Heart left ventricle (tissue), 13 donors: ENCODE data around the gene ISM1.

Experiments
- POLR2A ChIP-seq, 2 donors: fragments of 450-650 bp; IDR thresholded peaks; one replicate each; pipeline ENCODE4 v1.6.1; 2017; ENCODE audit warnings: antibody characterized with exemption in 2 of 2, mild to moderate bottlenecking in 2 of 2, moderate library complexity in 2 of 2
- TF ChIP-seq, protein P1 (sequence below), 12 donors: fragments of 200-600 bp; sonication (generic) in 4 of 12; IDR thresholded peaks; one replicate each; pipeline versions ENCODE4 v1.5.0 to v1.8.0; 2018 to 2022; ENCODE audit warnings: antibody characterized with exemption in 12 of 12, mild to moderate bottlenecking in 5 of 12
- donor health status: ischemic (EF 13 %, LVEDD 7.1; RV severe dilation, severe dysfunction).
- donor health status: DM: no; HTN: yes; CAD: no.
- donor health status: DM: no; HTN: no; CAD: no.
- donor health status: ischemic (EF 25% LVEDD 6.9; RV normal size, moderate dysfunction).
- donor health status: ischemic (EF 25% LVEDD 5.7; RV mildly dilated, moderate dysfunction).
- donor health status: ischemic (EF 35%, LVEDD 5.7; RV mildly dilated, moderate dysfunction).
- donor health status: nonischemic (EF 11% LVEDD 7.7; RV severe dilation, severe dysfunction).
- donor health status: DM: yes; HTN: yes; CAD: no.
- donor health status: PGD.
- donor health status: ischemic (EF 29% LVEDD 5.4; RV normal size, mild dysfunction).
- donor health status: nonischemic (EF 23%, LVEDD 6.1; RV moderate dilation, normal function).

DNA sequence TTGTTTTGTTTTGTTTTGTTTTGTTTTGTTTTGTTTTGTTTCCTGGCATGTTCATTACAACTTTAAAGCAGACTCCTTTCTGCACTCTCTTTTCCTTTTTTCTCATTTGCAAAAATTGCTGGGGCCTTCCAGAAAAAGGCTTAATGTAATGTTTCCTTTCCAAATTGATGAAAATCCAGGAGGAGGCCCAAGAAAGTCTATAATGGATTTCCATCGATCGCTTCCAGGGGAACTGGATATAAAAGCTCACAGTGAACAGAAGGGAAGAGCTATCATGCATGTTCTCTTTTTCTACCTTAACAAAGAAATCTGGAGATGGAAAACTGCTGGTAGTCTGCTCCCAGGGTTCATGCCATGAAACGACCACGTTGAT lies 28.7 kb downstream of the ISM1 start:
- TF ChIP-seq, protein P1, sequence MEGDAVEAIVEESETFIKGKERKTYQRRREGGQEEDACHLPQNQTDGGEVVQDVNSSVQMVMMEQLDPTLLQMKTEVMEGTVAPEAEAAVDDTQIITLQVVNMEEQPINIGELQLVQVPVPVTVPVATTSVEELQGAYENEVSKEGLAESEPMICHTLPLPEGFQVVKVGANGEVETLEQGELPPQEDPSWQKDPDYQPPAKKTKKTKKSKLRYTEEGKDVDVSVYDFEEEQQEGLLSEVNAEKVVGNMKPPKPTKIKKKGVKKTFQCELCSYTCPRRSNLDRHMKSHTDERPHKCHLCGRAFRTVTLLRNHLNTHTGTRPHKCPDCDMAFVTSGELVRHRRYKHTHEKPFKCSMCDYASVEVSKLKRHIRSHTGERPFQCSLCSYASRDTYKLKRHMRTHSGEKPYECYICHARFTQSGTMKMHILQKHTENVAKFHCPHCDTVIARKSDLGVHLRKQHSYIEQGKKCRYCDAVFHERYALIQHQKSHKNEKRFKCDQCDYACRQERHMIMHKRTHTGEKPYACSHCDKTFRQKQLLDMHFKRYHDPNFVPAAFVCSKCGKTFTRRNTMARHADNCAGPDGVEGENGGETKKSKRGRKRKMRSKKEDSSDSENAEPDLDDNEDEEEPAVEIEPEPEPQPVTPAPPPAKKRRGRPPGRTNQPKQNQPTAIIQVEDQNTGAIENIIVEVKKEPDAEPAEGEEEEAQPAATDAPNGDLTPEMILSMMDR (IDR thresholded peaks at IDR 0.05): no peak
- TF ChIP-seq POLR2A (IDR thresholded peaks at IDR 0.05): no peak
